ENCODE results near the gene MAP2K4.

The MAP2K4 gene

GRCh38 chr17:12040478-12040877 lies 19.8 kb downstream of the MAP2K4 start:
- no peak for DNase-seq

GRCh38 chr17:12041312-12041711 lies 20.6 kb downstream of the MAP2K4 start:
- no peak for DNase-seq

GRCh38 chr17:12043702-12044101 lies 23.0 kb downstream of the MAP2K4 start:
- DNase-seq, result no peak

GRCh38 chr17:12046786-12047185 lies 26.1 kb downstream of the MAP2K4 start:
- DNase-seq, result no peak

DNA sequence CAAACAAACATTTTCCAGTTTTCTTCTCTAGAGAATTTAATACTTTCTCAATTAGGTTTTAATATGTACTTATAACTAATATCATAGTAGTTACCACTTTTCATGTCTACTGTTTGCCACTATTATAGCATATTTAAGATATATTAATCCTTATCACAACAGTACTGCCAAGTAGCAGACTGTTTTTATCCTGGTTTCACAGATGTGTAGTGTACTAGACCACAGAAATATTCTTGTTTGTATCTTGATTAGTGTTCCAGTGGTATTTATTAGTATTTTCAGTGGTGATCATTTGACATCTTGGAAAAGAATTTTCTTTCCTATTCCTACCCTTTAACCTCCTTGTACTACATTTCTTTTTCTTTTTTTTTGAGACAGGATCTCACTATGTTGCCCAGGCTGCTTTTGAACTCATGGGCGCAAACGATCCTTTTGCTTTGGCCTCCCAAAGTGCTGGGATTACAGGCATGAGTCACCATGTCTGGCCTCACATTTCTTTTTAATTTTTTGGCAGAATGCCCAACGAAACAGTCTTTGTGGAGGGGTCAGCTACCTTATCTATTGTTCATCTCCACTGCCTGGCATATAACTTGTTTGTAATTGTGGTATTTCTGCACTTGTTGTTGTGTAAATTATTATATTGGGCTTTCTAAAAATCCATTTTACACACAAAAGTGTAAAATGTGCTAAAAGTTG lies 27.2 kb downstream of the MAP2K4 start:
- DNase-seq, result no peak

- DNase-seq, result no peak
These were observed 28.3 kb downstream of the MAP2K4 start for GRCh38 chr17:12048843-12049473.

GRCh38 chr17:12050646-12051225 lies 30.1 kb downstream of the MAP2K4 start:
- no peak for DNase-seq

DNA sequence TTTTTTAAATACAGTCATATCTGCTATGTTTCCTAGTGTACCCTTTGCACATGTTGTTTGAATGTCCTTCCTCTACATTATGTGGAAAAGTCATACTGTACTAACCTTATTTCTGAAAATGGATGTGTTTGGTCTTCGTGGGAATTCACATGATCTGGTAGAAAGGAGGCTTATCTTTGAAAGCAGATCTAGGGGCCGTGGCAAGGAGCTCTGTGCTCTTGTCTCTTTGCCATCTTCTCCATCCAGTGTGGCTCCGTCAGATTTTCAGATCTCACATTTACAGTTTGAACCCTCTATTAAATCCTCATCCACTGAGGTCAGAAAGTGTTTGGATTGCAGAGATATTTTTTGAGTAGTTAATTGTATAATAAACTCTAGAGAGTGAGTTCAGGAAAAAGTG lies 32.9 kb downstream of the MAP2K4 start:
- DNase-seq, result no peak

DNA sequence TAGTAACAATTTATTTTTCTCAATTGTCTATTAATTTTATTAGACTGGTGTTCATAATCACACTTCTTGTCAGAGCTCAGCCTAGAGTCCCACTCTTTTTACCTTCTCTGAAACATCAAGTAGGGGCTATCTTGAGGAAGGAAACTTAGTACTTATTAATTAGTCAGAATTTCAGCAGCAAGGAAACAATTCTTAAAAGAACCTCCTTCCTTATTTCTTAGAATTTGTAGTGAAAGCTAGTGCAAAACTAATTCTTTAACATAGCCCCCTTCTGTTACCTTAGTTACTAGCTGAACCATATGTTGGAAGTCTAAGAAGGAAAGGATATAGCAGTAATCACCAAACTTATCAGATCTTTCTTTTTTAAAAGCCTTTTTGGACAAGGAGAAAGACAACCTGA lies 35.2 kb downstream of the MAP2K4 start:
- DNase-seq, result no peak

DNA sequence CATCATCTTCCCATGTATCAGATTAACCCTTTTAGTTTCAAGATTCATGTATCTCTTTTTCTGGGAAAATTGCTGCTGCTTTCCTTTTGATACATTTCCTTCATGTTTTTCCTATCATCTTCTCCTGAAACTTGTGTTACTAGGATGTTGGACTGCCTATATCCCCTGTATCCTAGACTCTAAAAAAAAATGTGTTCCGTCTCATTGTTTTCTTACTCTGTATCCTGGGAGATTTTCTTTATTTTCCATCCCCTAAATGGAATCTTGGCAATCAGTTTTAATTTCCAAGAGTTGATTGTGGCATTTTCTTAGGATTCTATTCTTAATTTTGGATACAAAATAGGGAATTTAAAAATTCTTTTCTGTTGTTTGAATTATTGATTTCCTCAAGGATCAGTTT lies 36.8 kb downstream of the MAP2K4 start:
- DNase-seq, result no peak

DNA sequence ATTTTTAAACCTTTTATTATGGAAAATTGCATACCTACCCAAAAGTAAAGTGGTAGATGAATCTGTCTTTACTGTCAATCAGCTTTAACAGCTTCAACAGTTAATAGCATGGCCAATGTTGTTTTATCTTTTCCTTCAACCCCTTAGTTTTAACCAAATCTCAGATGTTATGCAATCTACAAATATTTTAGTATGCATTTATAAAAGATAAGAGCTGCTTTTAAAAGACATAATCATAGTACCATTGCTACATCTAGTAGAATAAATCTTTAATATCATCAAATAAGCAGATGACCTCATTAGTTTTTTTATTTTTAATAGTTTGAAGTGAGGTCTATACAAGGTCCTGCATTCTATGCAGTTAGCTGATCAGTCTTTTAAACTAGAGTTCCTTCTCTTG lies 37.9 kb downstream of the MAP2K4 start:
- no peak for DNase-seq

DNA sequence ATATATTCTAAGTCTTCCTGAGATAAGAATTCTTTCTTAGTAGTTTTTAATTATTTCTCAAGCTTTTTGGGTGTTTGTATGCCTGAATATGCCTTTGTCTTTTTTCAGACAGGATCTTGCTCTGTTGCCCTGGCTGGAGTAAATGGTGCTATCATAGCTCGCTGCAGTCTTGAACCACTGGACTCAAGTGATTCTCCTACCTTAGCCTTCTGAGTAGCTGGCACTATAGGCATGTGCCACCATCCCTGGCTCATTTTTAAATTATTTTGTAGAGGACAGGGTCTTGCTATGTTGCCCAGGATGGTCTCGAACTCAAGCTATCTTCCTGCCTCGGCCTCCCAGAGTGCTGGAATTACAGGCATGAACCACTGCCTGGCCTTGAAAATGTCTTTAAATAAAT lies 41.6 kb downstream of the MAP2K4 start:
- no peak for DNase-seq

- DNase-seq, result no peak
These were observed 43.7 kb downstream of the MAP2K4 start for GRCh38 chr17:12064395-12064794.

DNA sequence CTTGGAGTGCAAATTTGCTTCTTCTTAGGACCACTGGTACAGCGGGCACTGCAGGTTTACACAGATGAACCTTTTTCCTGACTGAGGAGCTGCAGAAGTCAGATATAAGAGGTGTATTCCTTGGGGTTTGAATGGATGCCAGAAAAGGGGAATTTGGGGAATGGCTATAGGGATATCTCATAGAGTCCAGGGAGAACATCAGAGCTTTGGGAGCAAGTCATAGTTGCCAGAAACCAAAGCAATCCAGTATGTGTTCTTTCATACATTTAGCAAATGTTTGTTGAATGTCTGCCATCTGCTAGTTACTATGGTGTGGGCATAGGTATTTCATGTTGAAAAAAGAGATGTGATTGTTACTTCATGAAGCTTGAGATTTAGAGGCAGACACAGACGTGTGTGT lies 46.8 kb downstream of the MAP2K4 start:
- no peak for DNase-seq

DNA sequence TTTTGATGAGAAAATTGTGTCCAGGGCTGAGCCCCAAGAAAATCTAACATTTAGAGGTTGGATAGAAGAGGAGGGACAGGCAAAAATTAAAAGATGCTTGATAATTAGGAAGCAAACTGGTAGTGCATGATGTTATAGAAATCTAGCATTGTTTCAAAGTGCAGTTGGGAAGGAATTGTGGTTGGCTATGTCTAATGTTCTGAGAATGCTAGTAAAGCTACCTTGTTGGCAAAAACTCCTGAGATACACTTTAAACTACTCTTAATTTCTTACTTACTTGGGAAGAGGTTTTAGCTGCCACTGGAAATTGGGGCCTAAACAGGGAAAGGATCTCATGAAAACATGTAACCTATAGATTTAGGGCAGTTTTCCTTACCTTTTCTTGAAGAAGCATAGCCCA lies 48.3 kb downstream of the MAP2K4 start:
- DNase-seq, result no peak

GRCh38 chr17:12070561-12070960 lies 49.9 kb downstream of the MAP2K4 start:
- DNase-seq, result no peak

DNA sequence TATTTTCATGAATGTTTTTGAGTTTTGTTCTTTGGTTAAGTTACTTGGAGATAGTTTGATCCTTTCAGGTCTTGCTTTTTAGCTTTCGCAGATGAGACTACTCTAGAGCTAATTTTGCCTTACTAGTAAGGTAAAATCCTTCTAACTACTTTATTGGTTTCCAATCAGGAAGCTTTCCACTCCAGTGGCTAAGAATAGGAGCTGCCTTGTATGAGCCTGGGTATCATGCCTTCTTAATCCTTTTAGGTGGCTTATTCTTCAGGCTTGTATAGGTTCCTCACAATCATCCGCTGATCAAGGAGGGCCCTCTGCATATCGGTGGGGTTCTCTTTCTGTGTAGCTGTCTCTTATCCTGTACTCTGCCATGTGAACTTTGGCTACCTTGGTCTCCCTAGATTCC lies 53.7 kb downstream of the MAP2K4 start:
- DNase-seq, result no peak

GRCh38 chr17:12077773-12078172 lies 57.1 kb downstream of the MAP2K4 start:
- no peak for DNase-seq

DNA sequence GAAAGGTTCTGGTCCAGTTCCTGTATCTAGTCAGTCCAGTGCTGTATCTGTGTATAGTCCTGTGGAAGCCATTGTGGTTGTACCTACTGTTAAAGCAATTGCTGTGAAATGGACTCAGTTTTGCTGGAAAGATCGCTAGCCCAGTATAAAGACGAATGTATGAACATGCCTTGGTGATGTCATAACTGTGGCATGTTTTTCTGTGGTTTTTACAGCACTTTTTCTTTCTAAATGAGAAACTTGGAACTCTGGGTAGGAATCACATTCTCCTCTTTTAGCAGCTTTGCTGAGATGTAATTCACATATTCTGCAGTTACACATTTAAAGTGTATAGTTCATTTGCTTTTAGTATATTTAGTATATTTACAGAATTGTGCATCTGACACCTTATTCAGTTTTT lies 58.1 kb downstream of the MAP2K4 start:
- no peak for DNase-seq

GRCh38 chr17:12081720-12082119 lies 61.0 kb downstream of the MAP2K4 start:
- DNase-seq, result no peak

DNA sequence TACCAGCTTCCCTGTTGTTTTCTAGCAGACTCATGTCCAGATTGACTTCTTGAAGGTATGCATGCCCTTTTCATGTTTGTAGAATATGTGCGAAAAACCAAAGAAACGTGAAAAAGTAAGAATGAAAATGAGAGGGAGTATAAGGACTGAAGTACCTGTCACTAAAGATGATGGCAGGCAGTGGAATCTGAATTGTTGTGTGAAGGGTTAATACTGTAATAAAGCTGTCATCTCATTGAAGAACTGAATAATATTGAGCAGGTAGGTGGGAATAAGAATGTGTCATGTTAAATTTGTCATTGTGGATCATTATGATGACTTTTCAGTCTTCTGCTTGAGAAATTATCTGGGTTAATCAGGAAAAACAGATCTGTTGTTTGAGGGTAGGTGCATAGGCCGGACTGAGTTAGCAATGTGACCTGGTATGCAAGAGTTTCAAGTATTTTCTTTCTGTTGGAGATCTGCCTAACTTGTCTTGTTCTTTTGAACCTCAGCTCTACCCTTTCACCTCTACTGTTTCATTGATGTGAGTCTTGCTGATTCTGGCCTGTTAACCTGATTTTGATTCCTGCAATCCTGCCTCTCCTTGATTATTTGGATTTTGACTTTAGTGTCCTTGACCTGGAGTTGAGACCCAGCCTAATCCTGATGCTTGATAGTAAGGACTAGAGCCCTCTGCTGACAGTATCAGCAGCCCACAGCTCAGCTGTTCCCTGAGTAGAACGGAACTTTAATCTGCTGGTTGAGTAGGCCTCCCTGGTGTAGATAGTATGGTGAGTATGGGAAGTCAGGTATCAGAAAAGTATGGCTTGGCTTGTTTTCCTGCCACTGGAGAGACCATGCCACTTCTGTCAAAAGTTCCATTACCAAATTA lies 64.6 kb downstream of the MAP2K4 start:
- no peak for DNase-seq

DNA sequence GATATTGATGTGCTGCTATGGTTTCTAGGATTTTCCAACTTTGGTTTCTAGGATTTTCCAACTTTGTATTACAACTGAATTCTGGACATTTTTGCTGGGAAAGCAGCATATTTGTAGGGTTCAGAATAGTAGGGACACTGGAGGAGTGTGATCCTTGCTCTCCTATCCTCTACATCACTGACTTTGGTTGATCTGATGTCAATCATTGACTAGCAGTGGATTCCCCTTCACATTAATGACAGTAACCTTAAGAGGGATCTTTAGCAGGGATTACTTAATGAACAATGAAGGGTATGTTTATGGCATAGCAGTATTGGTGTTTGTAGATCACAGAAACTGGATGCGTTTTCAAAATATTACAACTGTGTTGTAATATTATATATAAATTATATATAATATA lies 67.4 kb downstream of the MAP2K4 start:
- DNase-seq, result no peak

GRCh38 chr17:12089809-12090384 lies 69.2 kb downstream of the MAP2K4 start:
- no peak for DNase-seq
